Activated CD8-positive, alpha-beta memory T cell treated with anti-CD3 and anti-CD28 coated beads, Interleukin-2, amount 10 ng/mL, durations not matched to agents 7 days and 5 days (primary cell): Measurements from ENCODE around the gene CAPN10. TPM values are rescaled to one million over a fixed set of nuclear protein-coding genes. Genes with fewer than 3 reads are reported as not detected.

Experiments used
- ATAC-seq: fragments of 150-1000 bp; cut with Tn5 transposase; one replicate; pipeline ENCODE4 v1.10.0; 2021; ENCODE audit warnings: moderate library complexity
- CTCF ChIA-PET: fragments of 350-600 bp; sonication (Branson Sonifier 250); formaldehyde crosslinking; loops from one replicate; lab custom pipeline; 2021; ENCODE audit warnings: antibody characterized with exemption; lab: Charles Lee
- DNase-seq: peaks from one replicate; pipeline ENCODE4 v3.0.0-alpha.2; 2020
- H3K27ac Mint-ChIP-seq: one replicate; pipeline ENCODE4 v1.8.0; 2021; ENCODE audit warnings: mild to moderate bottlenecking, mixed read lengths
- H3K27me3 Mint-ChIP-seq: one replicate; pipeline ENCODE4 v1.8.0; 2021; ENCODE audit warnings: mixed read lengths
- H3K36me3 Mint-ChIP-seq: one replicate; pipeline ENCODE4 v1.8.0; 2021; ENCODE audit warnings: mild to moderate bottlenecking, mixed read lengths
- H3K4me1 Mint-ChIP-seq: one replicate; pipeline ENCODE4 v1.8.0; 2021; ENCODE audit warnings: mixed read lengths
- H3K4me3 Mint-ChIP-seq: one replicate; pipeline ENCODE4 v1.8.0; 2021; ENCODE audit warnings: mild to moderate bottlenecking, moderate library complexity, mixed read lengths
- H3K9me3 Mint-ChIP-seq: one replicate; pipeline ENCODE4 v1.8.0; 2022; ENCODE audit warnings: low read depth, mixed read lengths
- total RNA-seq, 2 experiments: library from RNA; stranded (reverse); gene quantifications; one replicate each; pipeline ENCODE4 v1.2.3, GENCODE V29; 2021

Gene CAPN10
- total RNA-seq, 2 experiments from 2014 or later = 54.0 to 75.8 TPM

- peaks cover 25% of the 10 kb centered on the region for H3K4me1 Mint-ChIP-seq
Measured at GRCh38 chr2:240629619-240629967, 43.1 kb downstream of the CAPN10 start.

DNA sequence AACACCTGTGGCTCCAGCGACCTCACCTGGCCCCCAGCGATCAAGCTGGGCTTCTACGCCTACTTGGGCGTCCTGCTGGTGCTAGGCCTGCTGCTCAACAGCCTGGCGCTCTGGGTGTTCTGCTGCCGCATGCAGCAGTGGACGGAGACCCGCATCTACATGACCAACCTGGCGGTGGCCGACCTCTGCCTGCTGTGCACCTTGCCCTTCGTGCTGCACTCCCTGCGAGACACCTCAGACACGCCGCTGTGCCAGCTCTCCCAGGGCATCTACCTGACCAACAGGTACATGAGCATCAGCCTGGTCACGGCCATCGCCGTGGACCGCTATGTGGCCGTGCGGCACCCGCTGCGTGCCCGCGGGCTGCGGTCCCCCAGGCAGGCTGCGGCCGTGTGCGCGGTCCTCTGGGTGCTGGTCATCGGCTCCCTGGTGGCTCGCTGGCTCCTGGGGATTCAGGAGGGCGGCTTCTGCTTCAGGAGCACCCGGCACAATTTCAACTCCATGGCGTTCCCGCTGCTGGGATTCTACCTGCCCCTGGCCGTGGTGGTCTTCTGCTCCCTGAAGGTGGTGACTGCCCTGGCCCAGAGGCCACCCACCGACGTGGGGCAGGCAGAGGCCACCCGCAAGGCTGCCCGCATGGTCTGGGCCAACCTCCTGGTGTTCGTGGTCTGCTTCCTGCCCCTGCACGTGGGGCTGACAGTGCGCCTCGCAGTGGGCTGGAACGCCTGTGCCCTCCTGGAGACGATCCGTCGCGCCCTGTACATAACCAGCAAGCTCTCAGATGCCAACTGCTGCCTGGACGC is 43.6 kb downstream of the CAPN10 start:
- CTCF ChIA-PET = interaction anchor here (1.7 kb wide), 1 partner anchor 116 kb away, joined by 4 read pairs; no protein-coding TSS in a partner anchor
- Mint-ChIP-seq H3K36me3 (peaks cover 60% of the 10 kb centered on the region), H3K27me3 (no peaks in the 10 kb centered on the region), H3K27ac (no peak overlapping the region), H3K4me3 (no peak overlapping the region), H3K4me1 (peaks cover 19% of the 10 kb centered on the region), H3K9me3 (peaks cover 14% of the 10 kb centered on the region)
- no peak for ATAC-seq
- DNase-seq = no peak

More at GRCh38 chr2:240629619-240629967, 43.1 kb downstream of the CAPN10 start:
- Mint-ChIP-seq H3K36me3 (peaks cover 54% of the 10 kb centered on the region), H3K27ac (no peak overlapping the region), H3K4me3 (no peak overlapping the region), H3K27me3 (no peaks in the 10 kb centered on the region), H3K9me3 (peaks cover 12% of the 10 kb centered on the region)
- ATAC-seq (no peak), DNase-seq (no peak)
- CTCF ChIA-PET = interaction anchor here (1.7 kb wide), 1 partner anchor 116 kb away, joined by 4 read pairs; no protein-coding TSS in a partner anchor

DNA sequence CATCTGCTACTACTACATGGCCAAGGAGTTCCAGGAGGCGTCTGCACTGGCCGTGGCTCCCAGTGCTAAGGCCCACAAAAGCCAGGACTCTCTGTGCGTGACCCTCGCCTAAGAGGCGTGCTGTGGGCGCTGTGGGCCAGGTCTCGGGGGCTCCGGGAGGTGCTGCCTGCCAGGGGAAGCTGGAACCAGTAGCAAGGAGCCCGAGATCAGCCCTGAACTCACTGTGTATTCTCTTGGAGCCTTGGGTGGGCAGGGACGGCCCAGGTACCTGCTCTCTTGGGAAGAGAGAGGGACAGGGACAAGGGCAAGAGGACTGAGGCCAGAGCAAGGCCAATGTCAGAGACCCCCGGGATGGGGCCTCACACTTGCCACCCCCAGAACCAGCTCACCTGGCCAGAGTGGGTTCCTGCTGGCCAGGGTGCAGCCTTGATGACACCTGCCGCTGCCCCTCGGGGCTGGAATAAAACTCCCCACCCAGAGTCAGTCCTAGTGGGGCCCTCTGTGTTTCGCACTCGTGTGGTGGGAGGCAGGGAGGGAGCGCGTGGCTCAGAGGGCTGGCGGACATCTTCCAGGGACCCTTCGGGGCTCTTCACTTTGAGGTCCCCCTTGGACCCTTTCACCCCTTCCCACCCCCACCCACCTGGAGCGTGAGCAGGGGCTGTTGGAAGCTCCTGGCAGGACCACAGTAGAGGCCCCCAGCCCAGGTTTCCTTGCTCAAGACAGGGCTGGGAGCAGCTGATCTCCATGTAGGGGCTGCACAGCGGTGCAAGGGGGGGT is 44.4 kb downstream of the CAPN10 start:
- Mint-ChIP-seq H3K36me3 (peaks cover 60% of the 10 kb centered on the region), H3K4me3 (no peak overlapping the region), H3K4me1 (peaks cover 15% of the 10 kb centered on the region), H3K27ac (no peak overlapping the region), H3K27me3 (no peaks in the 10 kb centered on the region), H3K9me3 (peaks cover 14% of the 10 kb centered on the region)
- DNase-seq = no peak
- CTCF ChIA-PET = no interaction called here
- no peak for ATAC-seq

DNA sequence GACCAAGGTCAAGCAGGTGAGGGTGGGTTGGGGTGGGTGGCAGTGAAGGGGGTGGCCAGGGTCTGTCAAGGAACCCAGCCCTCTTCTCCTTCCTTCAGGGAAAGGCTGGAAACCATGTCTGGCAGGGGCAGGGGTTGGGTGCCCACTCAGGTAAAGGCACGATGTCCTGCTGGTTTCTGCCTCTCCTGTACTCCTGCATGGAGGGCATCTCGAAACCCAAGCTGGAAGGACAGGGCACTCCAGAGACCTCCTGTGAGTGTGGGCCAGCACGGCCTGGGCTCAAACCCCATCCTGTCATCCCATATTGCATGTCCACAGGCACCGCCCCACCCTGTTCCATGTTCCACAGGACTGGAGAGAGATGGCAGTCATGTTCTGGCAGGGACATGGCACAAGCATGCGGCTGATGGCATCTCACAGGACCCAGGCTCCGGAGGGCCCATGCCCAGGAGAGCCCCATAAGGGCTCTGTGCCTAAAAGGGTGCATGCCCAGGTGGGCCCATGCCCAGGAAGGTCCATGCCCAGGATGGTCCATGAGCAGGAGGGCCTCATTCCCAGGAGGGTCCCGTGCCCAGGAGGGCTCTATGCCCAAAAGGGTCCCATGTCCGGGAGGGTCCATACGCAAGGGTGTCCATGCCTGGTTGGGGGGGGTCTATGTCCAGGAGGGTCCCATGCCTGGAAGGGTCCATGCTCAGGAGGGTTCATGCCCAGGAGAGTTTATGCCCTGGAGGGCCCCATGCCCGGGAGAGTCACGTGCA is 45.2 kb downstream of the CAPN10 start:
- no peak overlapping the region for H3K4me3 Mint-ChIP-seq
- CTCF ChIA-PET = no interaction called here
- peaks cover 10% of the 10 kb centered on the region for H3K4me1 Mint-ChIP-seq
- peaks cover 59% of the 10 kb centered on the region for H3K36me3 Mint-ChIP-seq
- H3K9me3 Mint-ChIP-seq = peaks cover 14% of the 10 kb centered on the region
- DNase-seq = no peak
- H3K27me3 Mint-ChIP-seq = no peaks in the 10 kb centered on the region
- H3K27ac Mint-ChIP-seq = no peak overlapping the region
- no peak for ATAC-seq

GRCh38 chr2:240632306-240632721 is 45.8 kb downstream of the CAPN10 start:
- Mint-ChIP-seq H3K36me3 (peaks cover 55% of the 10 kb centered on the region), H3K4me3 (no peak overlapping the region), H3K27ac (no peak overlapping the region), H3K9me3 (peaks cover 14% of the 10 kb centered on the region), H3K27me3 (no peaks in the 10 kb centered on the region), H3K4me1 (peaks cover 4% of the 10 kb centered on the region)
- ATAC-seq = no peak
- CTCF ChIA-PET = no interaction called here
- no peak for DNase-seq

- Mint-ChIP-seq H3K36me3 (peaks cover 47% of the 10 kb centered on the region), H3K27ac (no peak overlapping the region), H3K27me3 (no peaks in the 10 kb centered on the region), H3K4me3 (no peak overlapping the region), H3K9me3 (peaks cover 14% of the 10 kb centered on the region), H3K4me1 (no peaks in the 10 kb centered on the region)
- CTCF ChIA-PET = no interaction called here
- ATAC-seq = no peak
- no peak for DNase-seq
Measured at GRCh38 chr2:240635121-240635997, 48.8 kb downstream of the CAPN10 start.

GRCh38 chr2:240635998-240636547 is 49.5 kb downstream of the CAPN10 start:
- Mint-ChIP-seq H3K36me3 (peaks cover 40% of the 10 kb centered on the region), H3K27me3 (no peaks in the 10 kb centered on the region), H3K9me3 (peaks cover 14% of the 10 kb centered on the region), H3K27ac (no peak overlapping the region), H3K4me1 (no peaks in the 10 kb centered on the region), H3K4me3 (no peak overlapping the region)
- no peak for ATAC-seq
- no peak for DNase-seq
- CTCF ChIA-PET = no interaction called here

DNA sequence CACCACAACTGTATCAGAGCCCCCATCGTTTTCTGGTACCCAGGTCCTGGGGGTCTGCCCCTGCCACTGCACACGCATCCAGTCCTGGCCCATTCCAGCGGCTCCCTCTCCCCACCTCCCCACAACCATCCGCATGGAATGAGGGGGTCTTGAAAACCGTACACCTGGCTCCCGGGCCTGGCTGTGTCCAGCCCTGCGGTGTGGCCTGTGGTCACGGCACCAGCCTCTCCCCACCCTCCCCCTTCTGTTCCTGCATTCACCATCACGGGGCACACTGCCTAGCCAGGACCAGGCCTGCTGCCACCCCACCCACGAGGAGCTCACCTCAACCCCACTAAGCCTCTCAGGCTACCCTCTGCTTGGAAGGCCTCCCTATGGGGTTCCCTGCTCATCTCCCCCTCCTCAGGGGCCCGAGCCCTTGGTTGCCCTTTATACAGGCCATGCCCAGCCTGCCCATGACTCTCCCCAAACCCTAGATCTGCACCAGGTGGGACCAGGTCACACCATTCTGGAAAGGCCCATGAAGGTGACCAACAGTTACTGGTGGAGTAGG is 50.1 kb downstream of the CAPN10 start:
- H3K36me3 Mint-ChIP-seq = peaks cover 38% of the 10 kb centered on the region
- H3K27me3 Mint-ChIP-seq = no peaks in the 10 kb centered on the region
- no peak overlapping the region for H3K27ac Mint-ChIP-seq
- CTCF ChIA-PET = no interaction called here
- DNase-seq = no peak
- no peak for ATAC-seq
- no peak overlapping the region for H3K4me3 Mint-ChIP-seq
- no peaks in the 10 kb centered on the region for H3K4me1 Mint-ChIP-seq
- peaks cover 14% of the 10 kb centered on the region for H3K9me3 Mint-ChIP-seq

- H3K36me3 Mint-ChIP-seq = peaks cover 31% of the 10 kb centered on the region
- H3K27ac Mint-ChIP-seq = no peak overlapping the region
- no peak for DNase-seq
- H3K4me3 Mint-ChIP-seq = no peak overlapping the region
- CTCF ChIA-PET = no interaction called here
- no peak for ATAC-seq
- peaks cover 14% of the 10 kb centered on the region for H3K9me3 Mint-ChIP-seq
- H3K27me3 Mint-ChIP-seq = no peaks in the 10 kb centered on the region
- no peaks in the 10 kb centered on the region for H3K4me1 Mint-ChIP-seq
Measured at GRCh38 chr2:240637116-240637900, 50.8 kb downstream of the CAPN10 start.

GRCh38 chr2:240637901-240638345 is 51.4 kb downstream of the CAPN10 start:
- no peaks in the 10 kb centered on the region for H3K4me1 Mint-ChIP-seq
- H3K4me3 Mint-ChIP-seq = no peak overlapping the region
- ATAC-seq (no peak), DNase-seq (no peak)
- peaks cover 25% of the 10 kb centered on the region for H3K36me3 Mint-ChIP-seq
- H3K27ac Mint-ChIP-seq = no peak overlapping the region
- peaks cover 11% of the 10 kb centered on the region for H3K9me3 Mint-ChIP-seq
- CTCF ChIA-PET = no interaction called here
- H3K27me3 Mint-ChIP-seq = no peaks in the 10 kb centered on the region

- H3K4me3 Mint-ChIP-seq = no peak overlapping the region
- H3K27ac Mint-ChIP-seq = no peak overlapping the region
Measured at GRCh38 chr2:240638512-240639160, 52.1 kb downstream of the CAPN10 start.

More at GRCh38 chr2:240638512-240639160, 52.1 kb downstream of the CAPN10 start:
- DNase-seq = no peak
- H3K27me3 Mint-ChIP-seq = no peaks in the 10 kb centered on the region
- peaks cover 4% of the 10 kb centered on the region for H3K9me3 Mint-ChIP-seq
- no peak for ATAC-seq
- CTCF ChIA-PET = no interaction called here
- H3K36me3 Mint-ChIP-seq = peaks cover 18% of the 10 kb centered on the region
- no peaks in the 10 kb centered on the region for H3K4me1 Mint-ChIP-seq
